Measurements from ENCODE around the gene PEPD.

PEPD gene

GRCh38 chr19:33449799-33450198, 71.8 kb downstream of the PEPD start:
- Histone ChIP-seq H3K27ac (ENCODE audit: low read length) (no peak overlapping the region), H3K9me3 (replicated peaks; ENCODE audit: insufficient read depth, low read length) (no peaks in the 10 kb centered on the region)

GRCh38 chr19:33448159-33448516, 73.5 kb downstream of the PEPD start:
- TF ChIP-seq EZH2 (optimal IDR thresholded peaks at IDR 0.05; ENCODE audit: low read depth, low read length) (no peak), CTCF (IDR thresholded peaks at IDR 0.05; ENCODE audit: low read length) (no peak), EZH2phosphoT487 (IDR thresholded peaks at IDR 0.05; ENCODE audit: low read length) (no peak)

More at GRCh38 chr19:33449799-33450198, 71.8 kb downstream of the PEPD start:
- TF ChIP-seq EZH2phosphoT487 (IDR thresholded peaks at IDR 0.05; ENCODE audit: low read length) (no peak), CTCF (IDR thresholded peaks at IDR 0.05; ENCODE audit: low read length) (no peak), EZH2 (optimal IDR thresholded peaks at IDR 0.05; ENCODE audit: low read depth, low read length) (no peak)
- DNase-seq: no peak
- Histone ChIP-seq H3K27me3 (replicated peaks; ENCODE audit: insufficient read depth, low read length) (no peaks in the 10 kb centered on the region), H3F3A (ENCODE audit: insufficient read depth, low read length) (no peaks in the 10 kb centered on the region), H3K36me3 (replicated peaks; ENCODE audit: insufficient read depth, low read length) (no peaks in the 10 kb centered on the region), H3K9me2 (replicated peaks; ENCODE audit: insufficient read depth, low read length) (no peaks in the 10 kb centered on the region), H4K20me1 (ENCODE audit: insufficient read depth, low read length) (0 out of 2 replicates have a peak, but pooled peaks cover 3% of the 10 kb centered on the region), H3K4me2 (ENCODE audit: low read depth, low read length) (no peak overlapping the region), H3K4me1 (ENCODE audit: low read length) (no peaks in the 10 kb centered on the region), H3K4me3 (ENCODE audit: low read length) (no peak overlapping the region), H3K9ac (ENCODE audit: low read length) (no peak overlapping the region), H3K79me2 (ENCODE audit: low read length) (no peaks in the 10 kb centered on the region), H2AFZ (ENCODE audit: low read length) (no peak overlapping the region)

GRCh38 chr19:33447336-33448158, 74.0 kb downstream of the PEPD start:
- Histone ChIP-seq H3K79me2 (ENCODE audit: low read length) (no peaks in the 10 kb centered on the region), H2AFZ (ENCODE audit: low read length) (no peak overlapping the region), H3K9ac (ENCODE audit: low read length) (no peak overlapping the region), H3F3A (ENCODE audit: insufficient read depth, low read length) (no peaks in the 10 kb centered on the region), H4K20me1 (ENCODE audit: insufficient read depth, low read length) (no peaks in the 10 kb centered on the region), H3K36me3 (replicated peaks; ENCODE audit: insufficient read depth, low read length) (no peaks in the 10 kb centered on the region), H3K27me3 (replicated peaks; ENCODE audit: insufficient read depth, low read length) (no peaks in the 10 kb centered on the region), H3K9me2 (replicated peaks; ENCODE audit: insufficient read depth, low read length) (no peaks in the 10 kb centered on the region), H3K27ac (ENCODE audit: low read length) (no peak overlapping the region), H3K4me2 (ENCODE audit: low read depth, low read length) (no peak overlapping the region), H3K9me3 (replicated peaks; ENCODE audit: insufficient read depth, low read length) (no peaks in the 10 kb centered on the region), H3K4me3 (ENCODE audit: low read length) (no peak overlapping the region), H3K4me1 (ENCODE audit: low read length) (no peaks in the 10 kb centered on the region)
- no peak for DNase-seq
- TF ChIP-seq EZH2 (optimal IDR thresholded peaks at IDR 0.05; ENCODE audit: low read depth, low read length) (no peak), CTCF (IDR thresholded peaks at IDR 0.05; ENCODE audit: low read length) (no peak), EZH2phosphoT487 (IDR thresholded peaks at IDR 0.05; ENCODE audit: low read length) (no peak)

More at GRCh38 chr19:33448159-33448516, 73.5 kb downstream of the PEPD start:
- no peak overlapping the region for H3K4me3 ChIP-seq (ENCODE audit: low read length)
- no peak overlapping the region for H3K4me2 ChIP-seq (ENCODE audit: low read depth, low read length)
- H3K27me3 ChIP-seq (replicated peaks; ENCODE audit: insufficient read depth, low read length): no peaks in the 10 kb centered on the region
- H3K36me3 ChIP-seq (replicated peaks; ENCODE audit: insufficient read depth, low read length): no peaks in the 10 kb centered on the region
- no peak overlapping the region for H3K9ac ChIP-seq (ENCODE audit: low read length)
- H4K20me1 ChIP-seq (ENCODE audit: insufficient read depth, low read length): no peaks in the 10 kb centered on the region
- H3K9me2 ChIP-seq (replicated peaks; ENCODE audit: insufficient read depth, low read length): no peaks in the 10 kb centered on the region
- H3K9me3 ChIP-seq (replicated peaks; ENCODE audit: insufficient read depth, low read length): no peaks in the 10 kb centered on the region
- no peaks in the 10 kb centered on the region for H3K79me2 ChIP-seq (ENCODE audit: low read length)
- no peaks in the 10 kb centered on the region for H3K4me1 ChIP-seq (ENCODE audit: low read length)
- H3K27ac ChIP-seq (ENCODE audit: low read length): no peak overlapping the region
- DNase-seq: no peak
- no peak overlapping the region for H2AFZ ChIP-seq (ENCODE audit: low read length)
- H3F3A ChIP-seq (ENCODE audit: insufficient read depth, low read length): no peaks in the 10 kb centered on the region
